Motor neuron (in vitro differentiated cells): ENCODE results near the gene NOTCH4. TPM values are rescaled to one million over a fixed set of nuclear protein-coding genes. Genes with fewer than 3 reads are reported as not detected.
"Not testable (repeated sequence)": the region's sequence is repeated elsewhere in the genome, so short reads cannot be mapped to it uniquely, and the experiment has no call there.

Source experiments
- ATAC-seq, 8 experiments: fragments of 200-7000 bp; cut with Tn5 transposase; replicated peaks in 6 of 8; 2 replicates each; pipeline ENCODE4 v1.8.0; 2021; ENCODE audit warnings: mild to moderate bottlenecking in 8 of 8, moderate library complexity in 8 of 8
- H3K27ac ChIP-seq, 2 donors: fragments of 250-450 bp; sonication (Bioruptor Pico); 2 replicates each; pipeline ENCODE4 v1.9.0; 2021; ENCODE audit warnings: antibody characterized with exemption in 2 of 2, mild to moderate bottlenecking in 2 of 2, moderate library complexity in 1 of 2
- H3K4me1 ChIP-seq, 2 donors: fragments of 250-450 bp; sonication (Bioruptor Pico); replicated peaks in 1 of 2; 2 replicates each; pipeline ENCODE4 v1.6.1; 2021; ENCODE audit warnings: antibody characterized with exemption in 2 of 2, mild to moderate bottlenecking in 2 of 2, moderate library complexity in 1 of 2
- H3K4me3 ChIP-seq, 5 donors: fragments of 250-450 bp; sonication (Bioruptor Pico); 2 replicates each; pipeline ENCODE4 v1.9.0; 2021; ENCODE audit warnings: antibody characterized with exemption in 5 of 5, mild to moderate bottlenecking in 5 of 5, moderate library complexity in 4 of 5
- WGBS, 10 experiments: fragments of 450-650 bp; shearing (Covaris generic); methylation state at CpG; one replicate each; pipeline ENCODE4 v1.0.0; 2022; 5-methylcytosine and 5-hydroxymethylcytosine counted together
- in situ Hi-C, 9 experiments: fragments of 400-800 bp; cut with MboI; loops; one replicate each; pipeline ENCODE4 v1.15.0; 2021; ENCODE audit warnings: low sequenced_read_pairs in 9 of 9, low pct_unique_long_range_greater_than_20kb in 2 of 9; ENCODE audit not compliant: unreplicated experiment in 9 of 9
- total RNA-seq, 8 experiments: library from RNA; unstranded; fragments of 300-600 nt; gene quantifications; 2 replicates each; pipeline versions ENCODE4 v1.2.3 to v1.2.4, GENCODE V29; 2022

Gene NOTCH4
- total RNA-seq, 8 experiments from 2014 or later, result 1.3 to 6.7 (median 4.5) TPM

DNA sequence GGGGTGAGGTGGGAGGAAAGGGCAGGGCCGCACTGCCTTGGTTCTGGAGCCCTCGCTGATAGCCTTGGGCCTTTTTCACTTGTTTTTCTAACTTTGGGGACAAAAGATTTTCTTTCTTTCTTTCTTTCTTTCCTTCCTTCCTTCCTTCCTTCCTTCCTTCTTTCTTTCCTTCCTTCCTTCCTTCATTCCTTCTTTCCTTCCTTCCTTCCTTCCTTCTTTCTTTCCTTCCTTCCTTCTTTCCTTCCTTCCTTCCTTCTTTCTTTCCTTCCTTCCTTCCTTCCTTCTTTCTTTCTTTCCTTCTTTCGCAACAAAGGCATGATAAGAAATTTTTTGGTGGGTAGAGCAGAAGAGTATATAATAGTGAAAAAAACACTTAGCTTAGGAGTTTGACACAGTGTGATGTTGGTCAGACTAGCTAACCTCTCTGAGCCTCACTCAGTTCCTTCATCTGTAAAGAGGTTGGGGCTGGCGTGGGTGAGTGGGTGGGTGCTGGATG, 18.5 kb upstream of the NOTCH4 start:
- H3K4me3 ChIP-seq, H3K4me1 ChIP-seq, ATAC-seq, H3K27ac ChIP-seq: not testable (repeated sequence)
- in situ Hi-C loops, result loop anchor here in 1 of 9 experiments (25.0 kb wide), 1 partner anchor 545 kb away; no protein-coding TSS in a partner anchor
- WGBS, 10 experiments, result 45 to 100% methylated on average over 1 to 3 of the region's 4 CpGs; no CpG with 5 or more reads in 8 of the 10 experiments

DNA sequence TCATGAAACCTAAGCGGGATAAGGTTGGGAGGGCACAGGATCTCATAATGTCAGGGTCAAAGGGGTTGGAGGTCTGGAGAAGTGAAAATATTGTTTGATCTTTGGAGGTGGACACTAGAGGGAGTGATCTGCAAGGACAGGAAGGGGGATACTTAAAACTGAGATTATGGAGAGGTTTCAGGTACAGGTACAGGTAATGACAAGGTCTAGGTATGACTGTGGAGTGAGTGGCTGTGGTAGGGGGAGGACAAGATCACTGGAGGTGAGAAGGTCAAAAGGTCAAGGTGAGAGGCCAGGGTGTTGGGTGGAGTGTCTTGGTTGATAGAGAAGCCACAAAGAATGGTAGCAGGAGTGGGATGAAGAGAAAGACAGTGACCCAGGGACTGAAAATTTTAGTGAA, 16.8 kb upstream of the NOTCH4 start:
- no peaks in the 10 kb centered on the region for H3K4me1 ChIP-seq
- no peak for ATAC-seq
- in situ Hi-C loops, result loop anchor here in 1 of 9 experiments (25.0 kb wide), 1 partner anchor 547 kb away; no protein-coding TSS in a partner anchor
- no peak overlapping the region for H3K27ac ChIP-seq
- H3K4me3 ChIP-seq, result no peak overlapping the region
- 50 to 100% (median 100%) methylated on average over 1 of the region's 1 CpG; no CpG with 5 or more reads in 5 of the 10 experiments for WGBS, 10 experiments

DNA sequence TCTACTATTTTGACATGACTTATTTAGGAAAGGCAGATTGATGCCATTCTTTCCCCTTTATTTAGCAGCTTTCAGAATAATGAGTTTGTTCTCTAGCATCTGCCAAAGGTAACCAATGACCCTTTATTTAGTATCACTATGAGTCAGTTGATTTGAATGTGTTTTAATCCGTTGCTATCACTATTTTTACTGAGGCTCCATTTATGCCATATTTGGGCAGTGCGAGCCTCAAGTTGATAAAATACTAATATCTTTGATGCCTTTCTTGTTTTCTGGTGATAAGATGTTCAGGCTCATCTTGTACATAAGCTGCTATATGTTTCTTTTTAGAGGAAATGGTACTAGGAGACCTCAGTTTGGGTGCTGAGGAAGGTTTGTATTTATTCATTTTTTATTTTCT, 15.6 kb upstream of the NOTCH4 start:
- Histone ChIP-seq H3K27ac (no peak overlapping the region), H3K4me1 (no peaks in the 10 kb centered on the region), H3K4me3 (no peak overlapping the region)
- in situ Hi-C loops, result loop anchor here in 1 of 9 experiments (25.0 kb wide), 1 partner anchor 548 kb away; no protein-coding TSS in a partner anchor
- ATAC-seq, result no peak
- 28 to 88% (median 79%) methylated on average over 1 to 2 of the region's 2 CpGs for WGBS, 10 experiments

DNA sequence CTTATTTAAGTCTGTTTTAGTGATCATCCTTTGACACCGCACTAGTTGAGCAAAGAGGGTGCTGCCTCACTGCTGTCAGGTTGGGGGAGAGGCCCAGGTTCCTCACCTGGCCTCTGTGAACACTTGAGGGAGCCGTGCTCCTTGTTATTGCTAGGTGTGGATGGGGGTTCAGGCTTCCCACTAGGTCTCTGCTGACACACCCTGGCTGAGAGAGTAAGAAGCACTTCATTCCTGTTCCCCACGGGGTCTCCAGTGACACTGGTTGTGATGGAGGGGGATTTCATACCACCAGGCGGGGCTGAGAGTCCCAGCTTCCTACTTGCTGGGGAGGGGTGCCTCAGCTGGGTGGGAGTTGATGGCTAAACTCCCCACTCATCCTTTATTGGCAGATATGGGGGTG, 11.1 kb upstream of the NOTCH4 start:
- ATAC-seq, result no peak
- 0 to 88% (median 52%) methylated on average over 1 to 3 of the region's 4 CpGs; no CpG with 5 or more reads in 4 of the 10 experiments for WGBS, 10 experiments

DNA sequence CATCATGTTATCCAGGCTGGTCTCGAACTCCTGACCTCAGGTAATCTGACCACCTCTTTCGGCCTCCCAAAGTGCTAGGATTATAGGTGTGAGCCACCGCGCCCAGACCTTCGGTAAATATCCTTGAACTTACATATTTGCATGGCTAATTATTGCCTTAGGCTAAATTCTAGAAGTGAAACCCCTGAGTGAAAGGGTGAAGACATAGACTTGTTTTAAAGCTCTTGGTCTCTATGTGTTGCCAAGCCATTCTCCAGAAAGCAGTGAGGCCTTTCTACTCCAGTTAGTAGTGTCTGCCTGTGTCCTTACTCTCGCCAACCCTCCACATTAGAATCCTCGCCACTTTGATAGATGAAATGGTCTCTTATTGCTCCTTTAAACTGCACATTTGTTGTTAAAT, 2.6 kb upstream of the NOTCH4 start:
- WGBS, 10 experiments, result 17 to 100% (median 81%) methylated on average over 2 to 7 of the region's 7 CpGs; no CpG with 5 or more reads in 1 of the 10 experiments
- no peak for ATAC-seq
- in situ Hi-C loops, result loop anchor here in 1 of 9 experiments (25.0 kb wide), 1 partner anchor 561 kb away; no protein-coding TSS in a partner anchor
- H3K27ac ChIP-seq, result no peak overlapping the region
- no peak overlapping the region for H3K4me3 ChIP-seq
- H3K4me1 ChIP-seq, result no peaks in the 10 kb centered on the region

More for the DNA sequence above, 11.1 kb upstream of the NOTCH4 start:
- Histone ChIP-seq H3K4me3 (no peak overlapping the region), H3K27ac (no peak overlapping the region), H3K4me1 (no peaks in the 10 kb centered on the region)
- in situ Hi-C loops, result loop anchor here in 1 of 9 experiments (25.0 kb wide), 1 partner anchor 552 kb away; no protein-coding TSS in a partner anchor

DNA sequence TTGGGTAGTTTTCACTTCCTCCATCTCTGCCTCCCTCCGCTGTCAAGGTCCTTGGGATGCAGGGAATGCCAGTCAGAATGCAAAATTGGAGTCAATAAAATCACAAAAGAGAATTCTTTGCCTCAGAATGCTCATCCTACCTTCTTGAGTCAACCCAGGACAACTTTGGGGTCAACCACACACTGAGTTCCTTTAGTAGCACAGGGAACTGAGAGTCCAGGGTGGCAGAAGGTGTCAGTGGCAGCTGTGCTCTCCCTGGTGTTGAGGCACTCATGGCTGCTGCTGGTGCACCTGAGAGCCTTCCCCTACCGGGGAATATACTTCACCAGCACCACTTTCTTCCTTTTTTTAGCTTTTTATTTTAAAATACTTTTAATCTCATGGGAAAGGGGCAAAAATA, 829 bp upstream of the NOTCH4 start:
- no peak overlapping the region for H3K4me3 ChIP-seq
- H3K4me1 ChIP-seq, result no peaks in the 10 kb centered on the region
- H3K27ac ChIP-seq, result no peak overlapping the region
- 17 to 100% (median 67%) methylated on average over 1 to 2 of the region's 2 CpGs; no CpG with 5 or more reads in 3 of the 10 experiments for WGBS, 10 experiments
- no peak for ATAC-seq
- in situ Hi-C loops, result loop anchor here in 1 of 9 experiments (25.0 kb wide), 1 partner anchor 563 kb away; no protein-coding TSS in a partner anchor

DNA sequence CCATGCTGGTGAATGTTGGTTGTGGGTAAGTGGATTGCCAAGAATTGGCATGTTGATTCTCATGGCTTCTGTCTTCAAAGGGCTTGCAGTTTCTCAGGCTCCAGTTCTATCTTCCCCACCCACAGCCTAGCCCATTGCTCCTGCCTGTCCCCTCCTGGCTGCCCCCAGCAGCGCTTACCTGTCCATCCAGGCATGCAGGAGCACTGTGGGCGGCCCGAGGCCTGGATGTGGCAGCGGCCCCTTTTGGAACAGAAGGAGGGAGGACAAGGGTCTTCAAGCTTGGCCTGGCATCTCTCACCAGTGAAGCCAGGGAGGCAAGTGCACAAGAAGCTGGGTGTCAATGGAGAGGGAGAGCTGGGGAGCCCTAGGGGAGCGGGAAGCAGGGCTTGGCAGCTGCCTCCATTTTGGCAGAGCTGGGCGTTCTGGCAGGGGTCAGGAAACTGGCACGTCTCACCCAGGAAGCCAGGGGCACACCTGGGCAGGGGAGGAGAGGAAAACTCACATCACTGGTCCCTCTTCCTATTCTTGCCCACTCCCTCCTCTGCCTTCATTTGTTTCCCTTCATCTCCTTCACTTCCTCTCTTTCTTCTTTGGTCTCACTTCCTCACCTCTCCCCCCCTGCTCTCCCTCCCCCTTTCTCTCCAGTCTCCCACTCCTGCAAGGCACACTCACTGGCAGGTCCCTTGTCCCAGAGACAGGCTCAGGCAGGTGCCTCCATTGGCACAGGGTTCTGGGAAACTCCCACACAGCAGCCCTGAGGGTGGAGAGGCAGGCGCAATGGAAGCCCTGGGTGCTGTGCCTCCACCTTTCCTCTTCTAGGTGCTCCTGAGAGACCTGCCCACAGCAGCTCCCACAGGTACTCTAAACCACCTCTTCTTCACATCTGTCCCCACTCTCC, 1.3 kb downstream of the NOTCH4 start:
- Histone ChIP-seq H3K4me3 (no peak overlapping the region), H3K27ac (no peak overlapping the region), H3K4me1 (no peaks in the 10 kb centered on the region)
- in situ Hi-C loops, result no loop called here
- ATAC-seq, result no peak
- 0 to 100% (median 100%) methylated on average over 1 to 2 of the region's 8 CpGs; no CpG with 5 or more reads in 7 of the 10 experiments for WGBS, 10 experiments

DNA sequence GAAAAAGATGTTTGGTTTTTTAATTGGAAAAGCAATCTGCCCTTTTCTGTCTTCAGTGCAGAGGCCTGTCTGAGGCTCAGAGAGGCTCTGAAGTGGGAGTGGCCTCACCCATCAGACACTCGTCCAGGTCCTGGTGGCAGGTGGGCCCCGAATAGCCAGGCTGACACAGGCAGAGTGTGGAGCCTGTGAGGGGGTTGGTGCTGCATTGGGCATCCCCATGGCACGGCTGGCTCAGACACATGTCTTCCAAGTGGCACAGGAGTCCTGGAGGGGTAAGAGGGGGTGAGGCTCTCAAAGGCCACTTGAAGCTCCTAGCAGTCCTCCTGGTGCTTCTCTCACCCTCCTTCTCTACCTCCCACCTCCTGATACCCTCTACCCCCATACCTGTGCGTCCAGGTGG, 3.8 kb downstream of the NOTCH4 start:
- H3K4me3 ChIP-seq, result no peak overlapping the region
- in situ Hi-C loops, result no loop called here
- H3K4me1 ChIP-seq, result no peaks in the 10 kb centered on the region
- H3K27ac ChIP-seq, result no peak overlapping the region
- 0 to 60% (median 56%) methylated on average over 1 to 3 of the region's 4 CpGs; no CpG with 5 or more reads in 7 of the 10 experiments for WGBS, 10 experiments
- no peak for ATAC-seq

DNA sequence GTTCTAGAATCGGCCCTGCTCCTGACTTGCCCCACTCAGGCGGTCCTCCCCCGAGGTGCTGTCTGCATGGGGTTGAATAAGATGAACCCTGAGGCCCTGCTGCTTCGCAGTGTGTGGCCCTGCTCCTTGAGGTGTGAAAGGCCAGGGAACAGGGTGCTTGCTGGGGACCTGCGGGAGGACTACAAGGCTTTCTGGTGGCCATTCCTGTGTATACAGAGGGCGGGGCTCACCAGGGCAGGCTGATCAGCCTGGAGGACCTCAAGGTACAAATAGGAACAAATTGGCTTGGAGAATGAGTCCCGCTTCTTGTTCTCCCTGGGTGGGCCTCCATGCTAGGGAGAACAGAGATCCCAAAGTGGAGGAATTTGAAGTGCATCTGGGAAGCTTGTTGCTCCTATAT, 5.7 kb downstream of the NOTCH4 start:
- ATAC-seq, result no peak
- no peak overlapping the region for H3K4me3 ChIP-seq
- H3K4me1 ChIP-seq, result no peaks in the 10 kb centered on the region
- in situ Hi-C loops, result no loop called here
- WGBS, 10 experiments, result 0 to 100% (median 71%) methylated on average over 1 to 4 of the region's 7 CpGs; no CpG with 5 or more reads in 4 of the 10 experiments
- H3K27ac ChIP-seq, result no peak overlapping the region

DNA sequence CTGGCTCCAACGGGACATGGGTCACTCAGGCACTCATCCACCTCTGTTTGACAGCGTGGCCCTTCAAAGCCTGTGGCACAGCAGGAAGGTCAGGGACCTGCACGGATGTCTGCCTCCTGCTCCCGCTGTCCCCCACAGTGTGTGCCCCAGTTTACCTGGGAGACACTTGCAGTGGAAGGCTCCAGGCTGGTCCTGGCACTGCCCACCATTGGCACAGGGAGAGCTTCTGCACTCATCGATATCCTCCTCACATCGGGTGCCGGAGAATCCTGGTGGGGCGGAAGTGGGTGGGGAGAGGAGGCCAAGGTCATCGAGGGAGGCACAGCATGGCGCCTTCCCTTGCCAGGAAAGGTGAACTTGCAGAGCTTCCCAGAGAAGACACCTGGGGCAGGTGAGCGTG, 6.9 kb downstream of the NOTCH4 start:
- WGBS, 10 experiments, result 0 to 94% (median 84%) methylated on average over 1 to 10 of the region's 11 CpGs; no CpG with 5 or more reads in 4 of the 10 experiments
- Histone ChIP-seq H3K4me1 (no peaks in the 10 kb centered on the region), H3K27ac (no peak overlapping the region), H3K4me3 (no peak overlapping the region)
- no peak for ATAC-seq
- in situ Hi-C loops, result no loop called here

DNA sequence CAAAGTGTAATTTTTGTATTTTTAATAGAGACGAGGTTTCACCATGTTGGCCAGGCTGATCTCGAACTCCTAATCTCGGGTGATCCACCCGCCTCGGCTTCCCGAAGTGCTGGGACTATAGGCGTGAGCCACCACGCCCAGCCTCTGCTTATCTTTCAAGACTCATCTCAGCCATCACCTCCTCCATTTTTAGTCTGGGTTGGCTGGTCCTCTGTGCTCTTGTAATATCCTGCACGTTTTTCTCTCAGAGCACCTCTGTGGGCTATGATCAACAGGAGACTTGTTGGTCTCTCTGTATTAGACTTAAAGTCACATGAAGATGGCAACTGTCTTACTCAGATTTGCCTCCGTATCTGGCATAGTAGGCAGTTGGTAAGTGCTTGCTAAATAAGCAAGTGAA, 7.6 kb downstream of the NOTCH4 start:
- in situ Hi-C loops, result no loop called here
- H3K4me1 ChIP-seq, result no peaks in the 10 kb centered on the region
- WGBS, 10 experiments, result 45 to 100% (median 77%) methylated on average over 1 to 9 of the region's 10 CpGs; no CpG with 5 or more reads in 3 of the 10 experiments
- no peak overlapping the region for H3K27ac ChIP-seq
- H3K4me3 ChIP-seq, result no peak overlapping the region
- no peak for ATAC-seq

DNA sequence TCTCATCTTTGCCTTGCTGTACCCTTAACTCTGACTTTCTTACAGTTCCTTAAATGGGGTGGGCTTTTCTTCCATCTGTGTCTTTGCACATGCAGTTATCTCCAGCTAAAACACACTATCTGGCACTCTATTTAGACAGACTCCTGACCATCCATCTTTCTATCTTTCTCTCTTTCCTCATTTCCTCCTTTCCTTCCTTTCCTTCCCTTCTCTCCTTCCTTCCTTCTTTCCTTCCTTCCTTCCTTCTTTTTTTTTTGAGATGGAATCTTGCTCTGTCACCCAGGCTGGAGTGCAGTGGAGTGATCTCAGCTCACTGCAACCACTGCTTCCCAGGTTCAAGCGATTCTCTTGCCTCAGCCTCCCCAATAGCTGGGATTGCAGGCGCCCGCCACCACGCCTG, 8.2 kb downstream of the NOTCH4 start:
- H3K27ac ChIP-seq, result no peak overlapping the region
- H3K4me3 ChIP-seq, result no peak overlapping the region
- in situ Hi-C loops, result no loop called here
- 49 to 98% (median 70%) methylated on average over 2 to 4 of the region's 4 CpGs; no CpG with 5 or more reads in 3 of the 10 experiments for WGBS, 10 experiments
- H3K4me1 ChIP-seq, result no peaks in the 10 kb centered on the region
- ATAC-seq, result no peak

DNA sequence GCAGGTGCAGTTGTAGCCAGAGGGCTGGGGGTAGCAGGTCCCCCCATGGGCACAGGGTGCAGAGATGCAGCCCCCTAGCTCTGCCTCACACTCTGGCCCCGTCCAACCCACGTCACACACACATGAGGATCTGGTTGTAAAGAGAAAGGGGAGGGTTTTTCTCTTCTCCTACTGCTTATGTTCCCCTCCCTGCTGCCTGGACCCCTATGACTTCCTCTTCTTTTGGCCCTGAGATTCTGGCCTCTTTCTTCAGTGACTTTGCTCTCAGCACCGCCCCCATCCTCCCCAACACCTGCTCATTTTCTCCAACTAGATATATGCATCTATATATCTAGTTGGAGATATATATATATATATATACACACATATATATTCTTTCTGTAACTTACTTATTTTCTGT, 9.7 kb downstream of the NOTCH4 start:
- WGBS, 10 experiments, result 0 to 86% (median 41%) methylated on average over 1 to 3 of the region's 3 CpGs; no CpG with 5 or more reads in 4 of the 10 experiments
- no peak for ATAC-seq
- Histone ChIP-seq H3K4me3 (no peak overlapping the region), H3K27ac (no peak overlapping the region), H3K4me1 (no peaks in the 10 kb centered on the region)
- in situ Hi-C loops, result no loop called here
